ENCODE results near the gene TREML2.

- TF ChIP-seq CTCF (IDR thresholded peaks at IDR 0.05 in 2 of 3, conservative IDR thresholded peaks at IDR 0.05 in 1 of 3; ENCODE audit: borderline replicate concordance in 1 of 3, insufficient read depth in 1 of 3, low read depth in 2 of 3, low read length in 2 of 3) (no peak), POLR2AphosphoS5 (IDR thresholded peaks at IDR 0.05; ENCODE audit: low read depth, low read length) (no peak), EZH2 (IDR thresholded peaks at IDR 0.05) (no peak), YY1 (IDR thresholded peaks at IDR 0.05; ENCODE audit: extremely low read depth, insufficient replicate concordance, low read depth, low read length) (no peak), REST (IDR thresholded peaks at IDR 0.05; ENCODE audit: low read depth) (no peak)
Measured at GRCh38 chr6:41189967-41190366, 11.0 kb downstream of the TREML2 start.
